HEK293 (cell line): ENCODE measurements around the gene SIRT7.

Experiments
- CTCF ChIP-seq: fragments of 450-650 bp; formaldehyde crosslinking; IDR thresholded peaks from 2 replicates; pipeline ENCODE4 v1.5.1; 2016; ENCODE audit warnings: missing biosample characterization, missing genetic modification characterization
- GLIS2 ChIP-seq: fragments of 450-650 bp; formaldehyde crosslinking; IDR thresholded peaks from 2 replicates; pipeline ENCODE4 v1.5.1; 2016; ENCODE audit warnings: missing biosample characterization, missing genetic modification characterization
- KLF16 ChIP-seq: fragments of 450-650 bp; formaldehyde crosslinking; IDR thresholded peaks from 2 replicates; pipeline ENCODE4 v1.5.1; 2017; ENCODE audit warnings: missing biosample characterization, missing genetic modification characterization
- MZF1 ChIP-seq: fragments of 450-650 bp; formaldehyde crosslinking; IDR thresholded peaks from 2 replicates; pipeline ENCODE4 v1.5.1; 2017; ENCODE audit warnings: missing biosample characterization, missing genetic modification characterization, borderline replicate concordance
- PRDM2 ChIP-seq: fragments of 450-650 bp; formaldehyde crosslinking; IDR thresholded peaks from 2 replicates; pipeline ENCODE4 v1.5.1; 2016; ENCODE audit warnings: missing biosample characterization, missing genetic modification characterization, borderline replicate concordance
- SCRT1 ChIP-seq: fragments of 450-650 bp; formaldehyde crosslinking; IDR thresholded peaks from 2 replicates; pipeline ENCODE4 v1.5.1; 2016; ENCODE audit warnings: missing biosample characterization, missing genetic modification characterization, borderline replicate concordance
- ZBTB48 ChIP-seq: fragments of 450-650 bp; formaldehyde crosslinking; IDR thresholded peaks from 2 replicates; pipeline ENCODE4 v1.5.1; 2016; ENCODE audit warnings: missing biosample characterization, missing genetic modification characterization
- ZBTB6 ChIP-seq: fragments of 450-650 bp; formaldehyde crosslinking; IDR thresholded peaks from 2 replicates; pipeline ENCODE4 v1.5.1; 2017; ENCODE audit warnings: missing biosample characterization, missing genetic modification characterization
- ZFP37 ChIP-seq: fragments of 450-650 bp; formaldehyde crosslinking; IDR thresholded peaks from 2 replicates; pipeline ENCODE4 v1.5.1; 2016; ENCODE audit warnings: missing biosample characterization, missing genetic modification characterization
- ZNF121 ChIP-seq: fragments of 450-650 bp; formaldehyde crosslinking; IDR thresholded peaks from 2 replicates; pipeline ENCODE4 v1.5.1; 2016; ENCODE audit warnings: missing biosample characterization, missing genetic modification characterization
- ZNF274 ChIP-seq, 2 experiments: fragments of 200-500 bp in 1 of 2; fragments of 450-650 bp in 1 of 2; sonication (Bioruptor generic) in 1 of 2; formaldehyde crosslinking in 1 of 2; IDR thresholded peaks; 2 replicates each; pipeline versions ENCODE4 v1.5.1 to v1.6.1; 2014 to 2016; ENCODE audit warnings: borderline replicate concordance in 1 of 2, inconsistent platforms in 1 of 2, low read length in 1 of 2, missing biosample characterization in 1 of 2, missing genetic modification characterization in 1 of 2
- ZNF292 ChIP-seq: fragments of 450-650 bp; formaldehyde crosslinking; IDR thresholded peaks from 2 replicates; pipeline ENCODE4 v1.5.1; 2016; ENCODE audit warnings: low read depth, missing biosample characterization, missing genetic modification characterization, borderline replicate concordance
- ZNF311 ChIP-seq: fragments of 450-650 bp; formaldehyde crosslinking; IDR thresholded peaks from 2 replicates; pipeline ENCODE4 v1.5.1; 2017; ENCODE audit warnings: missing biosample characterization, missing genetic modification characterization, borderline replicate concordance
- ZNF335 ChIP-seq: fragments of 450-650 bp; formaldehyde crosslinking; conservative IDR thresholded peaks from 2 replicates; pipeline ENCODE4 v1.5.1; 2016; ENCODE audit warnings: missing biosample characterization, missing genetic modification characterization
- ZNF366 ChIP-seq: fragments of 450-650 bp; formaldehyde crosslinking; conservative IDR thresholded peaks from 2 replicates; pipeline ENCODE4 v1.5.1; 2016; ENCODE audit warnings: missing biosample characterization, missing genetic modification characterization
- ZNF514 ChIP-seq: fragments of 450-650 bp; formaldehyde crosslinking; IDR thresholded peaks from 2 replicates; pipeline ENCODE4 v1.5.1; 2016; ENCODE audit warnings: missing biosample characterization, missing genetic modification characterization
- ZNF629 ChIP-seq: fragments of 450-650 bp; formaldehyde crosslinking; IDR thresholded peaks from 2 replicates; pipeline ENCODE4 v1.5.1; 2017; ENCODE audit warnings: missing biosample characterization, missing genetic modification characterization
- ZNF658 ChIP-seq: fragments of 450-650 bp; formaldehyde crosslinking; IDR thresholded peaks from 2 replicates; pipeline ENCODE4; 2016; ENCODE audit warnings: missing biosample characterization, missing genetic modification characterization
- ZNF76 ChIP-seq: fragments of 450-650 bp; formaldehyde crosslinking; IDR thresholded peaks from 2 replicates; pipeline ENCODE4; 2016; ENCODE audit warnings: low read depth, missing biosample characterization, missing genetic modification characterization, borderline replicate concordance
- ZNF768 ChIP-seq: fragments of 450-650 bp; formaldehyde crosslinking; IDR thresholded peaks from 2 replicates; pipeline ENCODE4 v1.5.1; 2018; ENCODE audit warnings: missing biosample characterization, mild to moderate bottlenecking, missing genetic modification characterization
- ZNF785 ChIP-seq: fragments of 450-650 bp; formaldehyde crosslinking; IDR thresholded peaks from 2 replicates; pipeline ENCODE4 v1.5.1; 2016; ENCODE audit warnings: missing biosample characterization, missing genetic modification characterization
- ZNF830 ChIP-seq: fragments of 450-650 bp; IDR thresholded peaks from 2 replicates; pipeline ENCODE4 v1.5.0; 2018; ENCODE audit warnings: missing biosample characterization, missing genetic modification characterization, low read depth, mild to moderate bottlenecking, moderate library complexity
- ZSCAN30 ChIP-seq: fragments of 450-650 bp; IDR thresholded peaks from 2 replicates; pipeline ENCODE4 v1.5.1; 2018; ENCODE audit warnings: missing biosample characterization, mild to moderate bottlenecking, missing genetic modification characterization, moderate library complexity
- TF ChIP-seq, protein P1 (sequence below): sonication (generic); formaldehyde crosslinking; IDR thresholded peaks from 2 replicates; pipeline ENCODE4 v1.8.1; 2022; ENCODE audit warnings: mild to moderate bottlenecking, moderate library complexity, missing genetic modification reagents

Gene SIRT7

GRCh38 chr17:81927653-81928543 is 9.9 kb upstream of the SIRT7 start, which contains the start of gene MAFG (continued):
- TF ChIP-seq CTCF (0 out of 2 replicates have a peak, but pooled peaks have one; percentile 35), ZNF274 (IDR thresholded peaks at IDR 0.05; ENCODE audit: low read length) (no peak), ZNF274 (tag by site-specific recombination; IDR thresholded peaks at IDR 0.05; ENCODE audit: borderline replicate concordance) (no peak), ZFP37 (tag by site-specific recombination) (no peak), KLF16 (peak; percentile 69), ZNF292 (tag by site-specific recombination) (no peak), ZNF76 (tag by site-specific recombination) (peak; percentile 50; the same call in 1 of the 2 replicates), ZBTB6 (tag by site-specific recombination) (peak; percentile 99), ZNF768 (tag by site-specific recombination) (no peak), GLIS2 (tag by site-specific recombination) (peak; percentile 67; the same call in 1 of the 2 replicates), ZNF335 (tag by site-specific recombination) (peak; percentile 89), ZNF366 (tag by site-specific recombination) (no peak), ZNF658 (tag by site-specific recombination) (no peak), ZNF785 (tag by site-specific recombination) (no peak), MZF1 (tag by site-specific recombination) (no peak), ZNF514 (tag by site-specific recombination) (no peak), SCRT1 (no peak), ZSCAN30 (tag by site-specific recombination) (peak; percentile 94), ZNF121 (tag by site-specific recombination) (peak; percentile 37; the same call in 1 of the 2 replicates), ZBTB48 (tag by site-specific recombination) (no peak), ZNF629 (tag by site-specific recombination) (no peak), ZNF311 (tag by site-specific recombination) (no peak), PRDM2 (tag by site-specific recombination) (no peak), ZNF830 (tag by site-specific recombination) (no peak)
- TF ChIP-seq, protein P1, sequence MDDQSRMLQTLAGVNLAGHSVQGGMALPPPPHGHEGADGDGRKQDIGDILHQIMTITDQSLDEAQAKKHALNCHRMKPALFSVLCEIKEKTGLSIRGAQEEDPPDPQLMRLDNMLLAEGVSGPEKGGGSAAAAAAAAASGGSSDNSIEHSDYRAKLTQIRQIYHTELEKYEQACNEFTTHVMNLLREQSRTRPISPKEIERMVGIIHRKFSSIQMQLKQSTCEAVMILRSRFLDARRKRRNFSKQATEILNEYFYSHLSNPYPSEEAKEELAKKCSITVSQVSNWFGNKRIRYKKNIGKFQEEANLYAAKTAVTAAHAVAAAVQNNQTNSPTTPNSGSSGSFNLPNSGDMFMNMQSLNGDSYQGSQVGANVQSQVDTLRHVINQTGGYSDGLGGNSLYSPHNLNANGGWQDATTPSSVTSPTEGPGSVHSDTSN (CRISPR knock-in tag), result peak; percentile 82
